Measurements from ENCODE around the gene LMNA.

- TF ChIP-seq POLR2A (IDR thresholded peaks at IDR 0.05) (no peak), EP300 (IDR thresholded peaks at IDR 0.05) (no peak)
Observed at GRCh38 chr1:156151093-156151688, 36.7 kb downstream of the LMNA start.
